ENCODE measurements around the gene SF3B1.

The SF3B1 gene

DNA sequence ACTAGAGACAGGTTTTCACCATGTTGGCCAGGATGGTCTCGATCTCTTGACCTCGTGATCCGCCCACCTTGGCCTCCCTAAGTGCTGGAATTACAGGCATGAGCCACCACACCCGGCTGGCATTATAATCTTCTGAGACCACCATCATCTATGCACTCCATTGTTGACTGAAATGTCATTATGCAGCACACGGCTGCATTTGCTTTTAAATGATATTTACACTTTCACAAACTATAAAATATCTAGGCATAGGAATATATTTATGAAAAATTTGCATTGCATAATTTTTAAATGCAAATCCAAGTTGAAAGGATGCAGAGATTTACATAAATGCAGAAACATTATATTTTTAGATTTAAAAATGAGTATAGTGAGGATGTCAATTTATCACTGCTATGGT, 94.2 kb downstream of the SF3B1 start:
- DNase-seq (ENCODE audit: low read depth in 3 of 3), result no peak

Measured in stimulated activated CD4-positive, alpha-beta T cell treated with anti-CD3 and anti-CD28 coated beads, TNF-alpha, amount 100 ng/mL, for 4 hours (primary cell).